ENCODE data around the gene CCDC138.

Gene CCDC138

DNA sequence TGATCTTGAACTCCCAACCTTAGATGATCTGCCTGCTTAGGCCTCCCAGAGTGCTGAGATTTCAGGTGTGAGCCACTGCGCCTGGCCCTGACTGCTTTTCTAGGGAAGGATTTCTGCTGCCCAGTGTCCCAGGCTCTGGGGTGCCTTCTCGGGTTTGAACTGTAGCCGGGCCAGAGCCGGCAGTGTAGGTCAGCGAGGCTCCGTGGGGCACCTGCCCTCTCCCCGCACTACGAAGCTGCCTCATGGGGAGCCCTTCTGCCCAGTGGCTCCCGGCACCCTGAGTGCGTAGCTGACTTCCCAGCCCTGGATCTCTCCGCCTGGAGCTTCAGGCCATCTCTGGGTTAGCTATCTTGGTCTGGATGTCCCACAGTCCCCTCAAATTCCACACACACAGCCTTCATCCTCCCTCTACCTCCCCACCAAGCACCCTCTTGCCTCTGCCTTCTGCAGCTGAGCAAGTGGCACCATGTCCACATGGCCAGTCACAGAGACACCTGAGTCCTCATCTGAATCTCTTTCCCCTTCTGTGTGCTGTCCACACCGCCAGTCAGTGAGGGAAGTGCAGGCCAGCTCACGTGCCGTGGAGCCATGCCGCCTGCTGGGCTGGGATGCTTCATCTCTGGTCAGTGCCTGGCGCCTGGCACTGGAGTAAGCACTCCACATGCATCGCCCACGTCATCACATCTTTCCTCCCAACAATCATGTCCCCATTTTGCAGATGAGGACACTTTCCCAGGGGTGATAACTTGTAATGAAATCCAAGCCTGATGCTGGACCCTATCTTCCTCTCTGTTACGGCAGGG, 133.2 kb downstream of the CCDC138 start:
- no peak for DNase-seq (ENCODE audit: low read depth)

DNA sequence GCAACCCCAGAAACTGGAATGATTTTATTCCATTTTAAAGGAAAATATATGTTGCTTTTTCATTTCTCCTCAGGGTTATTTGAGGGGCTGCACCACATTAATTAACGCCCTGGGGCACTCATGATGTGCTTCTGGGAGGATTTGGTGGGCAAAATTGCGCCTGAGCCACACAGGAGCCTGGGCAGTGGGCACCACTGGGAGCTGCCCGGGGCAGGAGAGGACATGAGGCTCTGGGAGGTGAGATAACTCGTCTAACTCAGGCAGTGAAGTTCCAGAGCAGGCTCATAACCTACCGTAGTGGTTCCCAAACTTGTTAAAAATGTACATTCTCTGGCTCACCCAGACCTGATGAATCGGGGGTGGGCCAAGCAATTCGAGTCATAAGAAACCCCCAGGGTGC, 134.1 kb downstream of the CCDC138 start:
- DNase-seq (ENCODE audit: low read depth) = no peak

DNA sequence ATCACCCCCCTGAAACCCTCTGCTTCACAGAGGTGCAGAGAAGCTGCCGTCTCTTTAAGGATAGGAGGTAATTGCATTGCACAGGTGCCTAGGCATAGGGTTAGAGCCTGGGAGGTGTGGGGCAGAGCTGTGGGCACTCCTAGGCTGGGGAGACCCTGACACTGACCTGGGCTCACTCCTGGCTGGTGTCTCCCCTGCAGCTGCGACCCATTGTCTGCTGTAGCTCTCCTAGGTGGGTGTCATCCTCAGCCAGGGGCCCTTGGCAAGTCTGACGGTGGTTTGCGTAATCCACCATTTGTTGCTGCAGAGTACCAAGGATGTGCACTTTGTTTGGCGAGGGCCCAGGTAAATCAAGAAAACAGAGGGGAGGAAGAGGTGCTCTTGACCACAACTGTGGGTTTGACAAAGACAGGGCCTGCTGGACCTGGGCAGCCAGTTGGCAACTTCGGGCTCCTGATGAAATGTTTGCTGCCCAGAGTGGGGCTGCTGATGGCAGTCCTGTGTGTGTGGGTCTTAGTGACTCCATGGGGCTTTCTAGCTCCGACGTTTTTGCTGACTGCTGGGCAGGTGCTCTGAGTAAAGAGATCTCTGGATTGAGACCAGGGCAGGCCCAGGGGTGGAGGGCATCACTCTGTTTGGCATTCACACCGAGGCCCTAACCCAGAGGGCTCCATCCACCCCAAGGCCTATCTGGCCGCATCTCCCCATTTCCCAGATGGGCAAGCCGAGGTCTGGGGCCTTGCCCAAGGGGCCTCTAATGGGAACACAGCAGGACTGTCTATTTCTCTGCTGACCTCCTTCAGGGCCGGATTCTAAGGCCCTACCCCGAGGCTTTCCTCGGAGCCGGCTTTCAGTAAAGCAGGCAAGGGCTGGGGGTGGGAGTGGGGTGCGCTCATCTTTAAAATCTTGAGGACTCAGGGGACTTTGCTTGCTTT, 134.8 kb downstream of the CCDC138 start:
- DNase-seq (ENCODE audit: low read depth) = no peak

GRCh38 chr2:108922141-108922915, 135.8 kb downstream of the CCDC138 start:
- no peak for DNase-seq (ENCODE audit: low read depth)

- no peak for DNase-seq (ENCODE audit: low read depth)
These were observed 136.6 kb downstream of the CCDC138 start for GRCh38 chr2:108923019-108923700.

DNA sequence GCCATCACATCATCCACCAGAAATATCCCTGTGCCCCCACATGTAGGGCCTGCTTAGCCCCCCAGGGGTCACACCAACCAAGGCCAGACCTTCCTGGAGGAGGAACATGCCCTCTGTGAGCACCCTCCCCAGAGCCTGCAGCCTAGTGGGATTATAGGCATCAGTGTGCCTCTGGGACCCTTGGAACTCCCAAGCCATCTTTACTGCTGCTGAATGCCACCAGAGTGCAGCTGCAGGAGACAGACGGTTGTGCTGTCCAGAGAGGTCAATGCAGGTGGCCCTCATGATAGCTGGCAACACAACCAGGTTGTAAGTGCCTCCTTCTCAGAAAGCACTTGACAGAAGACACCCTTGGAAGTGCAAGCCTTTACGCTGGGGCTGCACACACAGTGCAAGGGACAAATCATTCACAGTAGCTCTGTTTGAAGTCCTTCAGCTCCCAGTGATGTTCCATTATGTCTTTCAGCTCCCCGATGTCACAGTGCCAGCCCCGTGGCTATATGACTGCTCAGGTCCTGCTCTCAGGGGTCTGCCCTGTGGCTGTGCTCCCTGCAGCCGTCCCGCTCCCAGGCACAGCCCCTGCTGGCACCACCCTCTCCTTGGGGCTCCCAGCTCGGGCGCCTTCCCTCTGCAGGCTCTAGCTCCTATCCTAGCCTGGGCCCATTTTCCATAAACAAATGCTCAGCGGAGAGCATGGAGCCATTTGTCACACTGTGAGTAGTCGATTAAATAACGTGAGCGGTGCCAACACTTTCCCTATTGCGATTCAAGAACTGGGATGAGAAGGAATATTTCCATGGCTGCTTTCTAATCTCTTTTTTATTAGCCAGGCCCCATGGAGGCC, 137.4 kb downstream of the CCDC138 start:
- no peak for DNase-seq (ENCODE audit: low read depth)

- DNase-seq (ENCODE audit: low read depth) = no peak
These were observed 138.1 kb downstream of the CCDC138 start for GRCh38 chr2:108924580-108925251.

DNA sequence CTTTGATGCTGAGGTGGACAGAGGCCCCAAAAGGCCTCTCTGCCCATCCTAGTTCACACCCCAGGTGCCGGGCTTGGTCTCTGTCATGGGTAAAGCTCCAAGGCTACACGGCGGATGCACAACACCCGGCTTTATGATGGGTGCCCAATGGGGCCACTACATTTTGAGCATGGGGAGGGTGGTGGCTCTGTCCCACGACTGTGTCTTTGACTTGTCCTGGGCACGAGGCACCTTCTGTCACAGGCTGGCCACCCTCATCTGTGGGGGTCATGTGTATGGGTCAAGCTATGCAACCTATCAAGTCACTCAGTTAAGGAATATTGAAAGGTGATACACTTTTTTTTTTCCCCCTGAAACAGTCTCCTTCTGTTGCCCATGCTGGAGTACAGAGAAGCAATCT, 138.7 kb downstream of the CCDC138 start:
- no peak for DNase-seq (ENCODE audit: low read depth)

DNA sequence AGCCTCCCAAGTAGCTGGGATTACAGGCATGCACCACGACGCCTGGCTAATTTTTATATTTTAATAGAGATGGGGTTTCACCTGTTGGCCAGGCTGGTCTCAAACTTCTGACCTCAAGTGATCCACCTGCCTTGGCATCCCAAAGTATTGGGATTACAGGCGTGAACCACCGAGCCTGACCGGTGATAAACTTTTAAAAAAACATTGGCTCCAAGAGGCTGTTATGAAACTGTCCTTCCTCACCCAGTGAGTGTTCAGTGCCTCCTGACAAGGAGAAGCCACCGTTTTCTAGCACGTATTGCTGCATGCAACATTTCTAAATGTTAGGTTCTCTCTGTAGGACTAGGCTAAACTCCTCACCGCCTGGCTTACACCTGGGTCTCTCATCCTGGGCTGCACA, 139.2 kb downstream of the CCDC138 start:
- no peak for DNase-seq (ENCODE audit: low read depth)
